OCI-LY3 (cell line): Measurements from ENCODE around the gene GUCA1C.

Source experiments
- H2AFZ ChIP-seq: fragments of 200-600, 300-600 bp; shearing (Covaris generic); 2 replicates; pipeline ENCODE4 v1.6.0; 2014; ENCODE audit warnings: antibody characterized with exemption, low read depth, low read length
- H3K27ac ChIP-seq: fragments of 200-600, 300-600 bp; sonication (generic); 2 replicates; pipeline ENCODE4 v1.5.1; 2014; ENCODE audit warnings: mild to moderate bottlenecking, low read length, moderate library complexity, mixed read lengths
- H3K27me3 ChIP-seq: fragments of 200-600, 300-600 bp; sonication (generic); 2 replicates; pipeline ENCODE4 v1.6.1; 2014; ENCODE audit warnings: low read depth, low read length, mixed read lengths
- H3K36me3 ChIP-seq: fragments of 200-600, 300-600 bp; sonication (generic); replicated peaks from 2 replicates; pipeline ENCODE3; 2014; ENCODE audit warnings: low read depth, low read length, mixed read lengths
- H3K4me1 ChIP-seq: fragments of 300-600, 200-600 bp; sonication (generic); 2 replicates; pipeline ENCODE4 v1.6.1; 2014; ENCODE audit warnings: low read length, mixed read lengths
- H3K4me2 ChIP-seq: fragments of 200-600, 300-600 bp; sonication (generic); 2 replicates; pipeline ENCODE4 v1.6.1; 2014; ENCODE audit warnings: low read length, mixed read lengths
- H3K4me3 ChIP-seq: fragments of 300-600, 200-600 bp; sonication (generic); 2 replicates; pipeline ENCODE4 v1.5.1; 2014; ENCODE audit warnings: antibody characterized with exemption, mild to moderate bottlenecking, low read length, moderate library complexity
- H3K79me2 ChIP-seq: fragments of 300-600, 200-600 bp; shearing (Covaris generic); 2 replicates; pipeline ENCODE4 v1.6.1; 2014; ENCODE audit warnings: mild to moderate bottlenecking, low read length, mixed read lengths
- H3K9ac ChIP-seq: fragments of 300-600, 200-600 bp; shearing (Covaris generic); 2 replicates; pipeline ENCODE4 v1.6.0; 2014; ENCODE audit warnings: mild to moderate bottlenecking, low read length, moderate library complexity
- H3K9me3 ChIP-seq: fragments of 200-600, 300-600 bp; shearing (Covaris generic); 2 replicates; pipeline ENCODE4 v1.6.1; 2014; ENCODE audit warnings: low read length, mixed read lengths; ENCODE audit not compliant: insufficient read depth
- H4K20me1 ChIP-seq: fragments of 200-600, 300-600 bp; sonication (generic); 2 replicates; pipeline ENCODE4 v1.6.1; 2016; ENCODE audit warnings: low read length, mixed read lengths; ENCODE audit not compliant: insufficient read depth
- CTCF ChIP-seq: fragments of 200-600, 300-600 bp; sonication (generic); IDR thresholded peaks from 2 replicates; pipeline ENCODE4 v1.5.1; 2014; ENCODE audit warnings: antibody characterized with exemption, low read length, low read depth
- EZH2phosphoT487 ChIP-seq: fragments of 200-600 bp; shearing (Covaris generic); IDR thresholded peaks from 2 replicates; pipeline ENCODE4 v1.6.1; 2018; ENCODE audit warnings: antibody characterized with exemption, mixed run types, low read depth

GUCA1C gene

GRCh38 chr3:108909799-108910198 is 43.9 kb downstream of the GUCA1C start:
- Histone ChIP-seq H3K4me2 (no peak overlapping the region), H4K20me1 (no peaks in the 10 kb centered on the region), H3K4me3 (no peak overlapping the region), H3K9me3 (no peaks in the 10 kb centered on the region), H3K9ac (no peak overlapping the region), H3K79me2 (no peaks in the 10 kb centered on the region), H3K4me1 (peaks cover 3% of the 10 kb centered on the region), H2AFZ (no peak overlapping the region), H3K27me3 (0 out of 2 replicates have a peak, but pooled peaks cover 4% of the 10 kb centered on the region), H3K36me3 (no peaks in the 10 kb centered on the region), H3K27ac (no peak overlapping the region)
- TF ChIP-seq CTCF (no peak), EZH2phosphoT487 (no peak)

GRCh38 chr3:108907194-108907593 is 46.5 kb downstream of the GUCA1C start:
- H3K4me1 ChIP-seq = no peaks in the 10 kb centered on the region
- no peak overlapping the region for H3K4me2 ChIP-seq
- no peak overlapping the region for H3K9ac ChIP-seq
- H4K20me1 ChIP-seq = no peaks in the 10 kb centered on the region
- no peaks in the 10 kb centered on the region for H3K36me3 ChIP-seq
- no peaks in the 10 kb centered on the region for H3K79me2 ChIP-seq
- H3K27me3 ChIP-seq = 0 out of 2 replicates have a peak, but pooled peaks cover 4% of the 10 kb centered on the region
- H3K27ac ChIP-seq = no peak overlapping the region
- no peak overlapping the region for H3K4me3 ChIP-seq
- no peak for TF ChIP-seq CTCF
- TF ChIP-seq EZH2phosphoT487 = no peak
- no peak overlapping the region for H2AFZ ChIP-seq
- H3K9me3 ChIP-seq = no peaks in the 10 kb centered on the region

GRCh38 chr3:108899530-108899929 is 54.1 kb downstream of the GUCA1C start:
- Histone ChIP-seq H3K4me3 (no peak overlapping the region), H3K4me2 (no peak overlapping the region), H3K27me3 (no peaks in the 10 kb centered on the region), H3K79me2 (no peaks in the 10 kb centered on the region), H3K4me1 (no peaks in the 10 kb centered on the region), H3K9ac (no peak overlapping the region), H3K9me3 (no peaks in the 10 kb centered on the region), H3K36me3 (no peaks in the 10 kb centered on the region), H3K27ac (no peak overlapping the region), H4K20me1 (no peaks in the 10 kb centered on the region), H2AFZ (no peak overlapping the region)
- TF ChIP-seq EZH2phosphoT487 = no peak
- TF ChIP-seq CTCF = no peak

GRCh38 chr3:108897883-108898282 is 55.8 kb downstream of the GUCA1C start:
- TF ChIP-seq EZH2phosphoT487 = no peak
- no peak for TF ChIP-seq CTCF
- Histone ChIP-seq H3K4me1 (no peaks in the 10 kb centered on the region), H3K79me2 (no peaks in the 10 kb centered on the region), H3K27ac (no peak overlapping the region), H3K4me3 (no peak overlapping the region), H3K36me3 (no peaks in the 10 kb centered on the region), H2AFZ (no peak overlapping the region), H3K4me2 (no peak overlapping the region), H4K20me1 (no peaks in the 10 kb centered on the region), H3K27me3 (no peaks in the 10 kb centered on the region), H3K9me3 (no peaks in the 10 kb centered on the region), H3K9ac (no peak overlapping the region)
